Stimulated activated CD4-positive, alpha-beta T cell treated with anti-CD3 and anti-CD28 coated beads, Interleukin-15, amount 100 ng/mL, for 1 hour (primary cell): ENCODE data around the gene SDHA.
"Not testable (repeated sequence)": the region's sequence is repeated elsewhere in the genome, so short reads cannot be mapped to it uniquely, and the experiment has no call there.

Source experiments
- DNase-seq, 2 donors: peaks; one replicate each; pipeline ENCODE4 v3.0.0-alpha.2; 2020; ENCODE audit warnings: low read depth in 1 of 2, low spot score in 1 of 2

The SDHA gene

DNA sequence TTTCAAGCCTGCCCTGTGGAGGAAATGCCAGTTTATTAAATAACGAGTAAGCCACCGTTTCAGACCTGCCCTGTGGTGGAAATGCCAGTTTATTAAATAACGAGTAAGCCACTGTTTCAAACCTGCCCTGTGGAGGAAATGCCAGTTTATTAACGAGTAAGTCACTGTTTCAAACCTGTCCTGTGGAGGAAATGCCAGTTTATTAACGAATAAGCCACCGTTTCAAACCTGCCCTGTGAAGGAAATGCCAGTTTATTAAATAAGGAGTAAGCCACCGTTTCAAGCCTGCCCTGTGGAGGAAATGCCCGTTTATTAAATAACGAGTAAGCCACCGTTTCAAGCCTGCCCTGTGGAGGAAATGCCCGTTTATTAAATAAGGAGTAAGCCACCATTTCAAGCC is 33.9 kb downstream of the SDHA start:
- not testable (repeated sequence) for DNase-seq

DNA sequence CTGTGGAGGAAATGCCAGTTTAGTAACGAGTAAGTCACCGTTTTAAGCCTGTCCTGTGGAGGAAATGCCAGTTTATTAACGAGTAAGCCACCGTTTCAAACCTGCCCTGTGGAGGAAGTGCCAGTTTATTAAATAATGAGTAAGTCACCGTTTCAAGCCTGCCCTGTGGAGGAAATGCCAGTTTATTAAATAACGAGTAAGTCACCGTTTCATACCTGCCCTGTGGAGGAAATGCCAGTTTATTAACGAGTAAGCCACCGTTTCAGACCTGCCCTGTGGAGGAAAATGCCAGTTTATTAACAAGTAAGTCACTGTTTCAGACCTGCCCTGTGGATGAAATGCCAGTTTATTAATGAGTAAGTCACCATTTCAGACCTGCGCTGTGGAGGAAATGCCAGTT is 34.4 kb downstream of the SDHA start:
- no peak for DNase-seq

DNA sequence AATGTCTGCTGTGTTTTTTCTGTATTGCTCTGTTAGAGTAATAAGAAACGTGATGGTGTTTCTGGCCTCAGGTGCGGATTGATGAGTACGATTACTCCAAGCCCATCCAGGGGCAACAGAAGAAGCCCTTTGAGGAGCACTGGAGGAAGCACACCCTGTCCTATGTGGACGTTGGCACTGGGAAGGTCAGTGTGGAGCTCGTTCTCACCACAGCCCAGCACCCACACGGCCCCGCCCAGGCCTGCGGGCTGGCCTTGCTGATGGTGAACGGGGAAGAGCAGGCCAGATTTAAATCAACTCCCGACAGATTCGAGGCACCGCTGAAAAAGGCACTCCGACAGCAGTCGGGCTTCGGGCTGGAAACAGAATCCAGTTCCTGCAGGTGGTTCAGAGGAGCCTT is 36.2 kb downstream of the SDHA start:
- not testable (repeated sequence) for DNase-seq

DNA sequence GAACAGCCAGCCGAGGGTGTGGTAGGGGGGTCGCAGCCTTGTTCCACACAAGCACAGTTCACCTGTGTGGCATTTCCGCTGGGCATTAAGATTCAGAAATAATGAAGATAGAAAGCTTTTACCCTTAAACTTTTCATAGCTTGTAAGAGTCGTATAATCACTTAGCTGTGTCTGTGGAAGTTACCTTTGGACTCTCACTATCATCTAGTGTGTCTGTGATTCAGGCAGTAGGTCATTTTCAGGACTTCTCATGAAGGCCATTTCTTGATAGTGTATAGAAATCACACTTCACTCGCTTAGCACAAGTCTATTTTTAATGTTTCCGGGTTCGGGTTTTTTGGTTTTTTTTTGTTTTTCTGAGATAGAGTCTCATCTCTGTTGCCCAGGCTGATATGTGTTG is 37.0 kb downstream of the SDHA start:
- DNase-seq = not testable (repeated sequence)

DNA sequence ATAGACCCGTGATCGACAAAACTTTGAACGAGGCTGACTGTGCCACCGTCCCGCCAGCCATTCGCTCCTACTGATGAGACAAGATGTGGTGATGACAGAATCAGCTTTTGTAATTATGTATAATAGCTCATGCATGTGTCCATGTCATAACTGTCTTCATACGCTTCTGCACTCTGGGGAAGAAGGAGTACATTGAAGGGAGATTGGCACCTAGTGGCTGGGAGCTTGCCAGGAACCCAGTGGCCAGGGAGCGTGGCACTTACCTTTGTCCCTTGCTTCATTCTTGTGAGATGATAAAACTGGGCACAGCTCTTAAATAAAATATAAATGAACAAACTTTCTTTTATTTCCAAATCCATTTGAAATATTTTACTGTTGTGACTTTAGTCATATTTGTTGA is 38.2 kb downstream of the SDHA start:
- not testable (repeated sequence) for DNase-seq

DNA sequence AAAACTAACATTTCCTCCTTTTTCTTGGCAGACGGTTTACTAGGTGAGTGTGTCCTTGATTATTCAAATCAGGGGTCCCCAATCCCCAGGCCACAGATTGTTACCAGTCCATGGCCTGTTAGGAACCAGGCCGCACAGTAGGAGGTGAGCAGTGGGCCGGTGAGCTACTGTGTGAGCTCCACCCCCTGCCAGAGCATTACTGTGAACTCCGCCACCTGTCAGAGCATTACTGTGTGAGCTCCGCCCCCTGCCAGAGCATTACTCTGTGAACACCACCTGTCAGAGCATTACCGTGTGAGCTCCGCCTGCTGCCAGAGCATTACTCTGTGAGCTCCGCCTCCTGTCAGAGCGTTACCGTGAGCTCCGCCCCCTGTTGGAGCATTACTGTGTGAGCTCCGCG is 39.0 kb downstream of the SDHA start:
- no peak for DNase-seq

DNA sequence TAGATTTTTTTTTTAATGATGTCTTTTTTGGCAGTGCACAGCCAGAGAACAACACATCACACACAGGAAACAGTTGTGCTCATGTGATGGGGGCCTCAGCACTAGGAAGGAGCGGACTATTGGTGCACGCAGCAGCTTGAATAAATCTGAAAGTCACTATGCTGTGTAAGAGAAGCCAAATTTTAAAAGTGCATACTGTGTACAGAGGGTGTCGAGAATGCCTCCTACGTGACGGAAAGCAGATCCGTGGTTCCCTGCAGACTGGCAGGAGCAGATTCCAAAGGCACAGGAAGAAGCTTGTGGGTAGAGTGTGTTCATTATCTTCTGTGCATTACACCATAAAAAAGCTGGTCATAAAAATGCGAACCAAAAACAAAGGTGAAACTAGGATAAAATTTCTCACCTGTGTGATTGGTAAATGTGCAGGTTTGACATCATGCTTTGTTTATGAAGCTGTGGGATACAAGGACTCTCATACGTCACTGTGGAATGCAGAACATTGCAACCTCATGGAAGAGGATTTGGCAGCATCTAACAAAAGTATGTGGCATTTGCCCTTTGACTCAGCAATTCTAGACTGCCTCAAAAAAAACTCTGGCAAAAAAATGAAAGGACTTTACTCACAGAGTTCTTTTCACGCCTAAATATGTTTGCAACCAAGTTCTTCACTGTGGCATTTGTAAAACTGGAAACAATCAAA is 45.3 kb downstream of the SDHA start:
- not testable (repeated sequence) for DNase-seq

DNA sequence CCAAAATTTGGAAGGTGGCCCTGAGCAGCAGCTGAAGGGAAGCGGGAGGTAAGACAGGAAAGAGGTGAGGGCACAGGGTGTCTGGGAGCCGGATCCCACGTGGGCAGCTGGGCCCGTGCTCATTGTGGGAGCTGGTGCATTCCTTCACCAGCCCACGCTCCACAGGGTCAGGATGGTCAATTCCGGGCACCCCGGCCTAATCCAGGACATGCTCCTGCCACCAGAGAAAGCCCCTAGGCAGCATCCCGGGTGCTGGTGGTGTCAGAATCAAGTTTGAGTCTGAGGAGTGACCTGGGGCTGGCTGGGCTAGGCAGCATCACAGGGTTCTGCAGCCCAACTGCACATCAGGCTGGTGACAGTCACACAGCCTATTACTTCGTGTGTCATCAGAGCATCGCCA is 46.2 kb downstream of the SDHA start:
- no peak for DNase-seq

DNA sequence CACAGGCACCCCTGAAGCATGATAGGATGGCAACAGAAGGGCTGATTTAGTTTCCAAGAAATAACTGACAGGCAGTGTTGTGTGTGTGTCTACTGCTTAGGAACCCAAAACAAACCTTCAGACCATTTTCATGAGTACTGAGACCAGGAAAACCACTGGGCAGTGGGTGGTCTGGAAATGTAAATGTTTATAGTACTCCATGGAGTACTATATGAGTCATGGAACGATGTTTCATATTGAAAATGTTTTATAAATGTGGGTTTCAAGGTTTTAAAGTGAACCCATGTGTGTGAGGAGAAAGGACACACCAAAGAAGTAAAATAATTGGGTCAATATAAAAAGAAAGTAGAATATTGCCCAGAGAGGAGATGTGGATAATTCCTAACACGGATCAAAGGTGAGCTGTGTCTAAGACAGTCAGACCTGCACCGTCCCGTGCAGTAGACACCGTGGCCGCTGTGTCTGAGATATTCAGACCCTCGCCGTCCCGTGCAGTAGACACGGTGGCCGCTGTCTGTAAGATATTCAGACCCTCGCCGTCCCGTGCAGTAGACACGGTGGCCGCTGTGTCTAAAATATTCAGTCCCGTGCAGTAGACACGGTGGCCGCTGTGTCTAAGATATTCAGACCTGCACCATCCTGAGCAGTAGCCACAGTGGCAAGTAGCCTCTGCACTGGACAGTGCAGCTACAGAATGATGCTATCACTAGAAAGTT is 48.3 kb downstream of the SDHA start:
- not testable (repeated sequence) for DNase-seq

DNA sequence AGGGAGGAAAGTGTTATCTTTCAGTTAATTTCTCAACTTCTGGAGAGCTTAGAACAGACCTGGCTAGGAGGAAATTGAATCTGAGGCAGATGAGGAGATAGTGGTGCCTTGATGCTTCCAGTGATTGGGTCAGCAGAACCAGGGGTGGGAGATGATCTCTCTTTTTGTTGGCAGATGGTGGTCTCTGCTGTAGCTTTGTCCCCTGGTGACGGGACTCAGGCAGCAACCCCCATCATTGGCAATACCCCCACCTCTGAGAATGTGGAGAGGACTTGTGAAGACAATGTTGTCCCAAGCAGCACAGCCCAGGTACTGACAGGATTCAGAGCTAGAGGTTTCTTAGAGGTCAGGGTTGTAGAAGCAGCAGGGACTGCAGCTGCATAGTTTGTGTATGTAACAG is 49.6 kb downstream of the SDHA start:
- DNase-seq = no peak

DNA sequence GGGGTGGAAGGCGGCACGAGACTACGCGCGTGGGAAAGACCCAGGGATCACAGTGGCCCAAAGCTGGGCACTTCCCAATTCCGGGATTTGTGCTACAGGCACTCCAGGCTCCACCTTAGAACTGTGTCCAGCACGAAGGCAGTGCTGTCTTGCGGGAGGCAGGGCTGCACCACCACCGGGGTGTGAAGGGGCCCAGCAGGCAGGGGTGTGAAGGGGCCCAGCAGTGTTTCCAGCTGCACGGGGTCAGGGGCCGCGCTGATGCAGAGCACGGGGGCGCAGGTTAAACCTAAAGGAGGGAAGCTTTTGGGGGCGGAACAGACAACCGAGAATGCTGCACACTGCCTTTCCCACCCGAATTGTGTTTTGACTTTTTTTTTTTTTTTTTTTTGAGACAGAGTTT is 52.2 kb downstream of the SDHA start:
- no peak for DNase-seq

DNA sequence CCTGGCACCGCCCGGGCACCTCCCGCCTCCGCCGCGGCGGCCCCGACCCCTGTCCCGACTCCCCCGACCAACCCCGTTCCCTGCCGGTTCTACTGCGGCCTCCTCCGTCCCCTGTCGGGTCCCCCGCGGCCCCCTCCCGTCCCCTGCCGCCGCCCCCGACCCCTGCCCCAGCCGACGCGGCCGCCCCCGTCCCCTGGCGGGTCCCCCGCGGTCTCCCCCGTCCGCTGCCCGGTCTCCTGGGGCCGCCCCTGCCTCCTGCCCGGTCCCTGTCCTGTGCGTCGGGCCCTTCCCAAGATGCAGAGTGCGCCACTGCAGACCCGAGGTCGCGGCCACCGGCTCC is 53.7 kb downstream of the SDHA start:
- DNase-seq = not testable (repeated sequence)

DNA sequence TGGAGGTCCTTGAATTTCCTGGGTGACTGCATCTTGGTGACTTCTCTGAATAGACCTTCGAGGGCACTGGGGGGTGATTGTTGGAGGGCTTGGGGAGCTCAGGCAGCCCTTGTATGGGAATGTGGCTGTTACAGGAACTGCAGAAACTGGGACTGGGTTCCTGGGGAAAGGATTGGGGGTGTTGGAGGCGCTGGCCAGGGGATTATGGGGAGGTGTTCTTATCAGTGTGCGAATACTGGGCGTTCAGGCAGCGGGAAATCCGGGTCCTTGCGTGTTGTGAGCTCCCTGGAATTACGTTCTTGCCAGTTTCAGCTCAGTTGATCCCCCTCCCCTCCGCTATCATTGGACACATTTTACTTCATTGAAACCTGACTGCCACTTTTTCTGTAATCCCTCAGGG is 55.0 kb downstream of the SDHA start:
- DNase-seq = not testable (repeated sequence)

DNA sequence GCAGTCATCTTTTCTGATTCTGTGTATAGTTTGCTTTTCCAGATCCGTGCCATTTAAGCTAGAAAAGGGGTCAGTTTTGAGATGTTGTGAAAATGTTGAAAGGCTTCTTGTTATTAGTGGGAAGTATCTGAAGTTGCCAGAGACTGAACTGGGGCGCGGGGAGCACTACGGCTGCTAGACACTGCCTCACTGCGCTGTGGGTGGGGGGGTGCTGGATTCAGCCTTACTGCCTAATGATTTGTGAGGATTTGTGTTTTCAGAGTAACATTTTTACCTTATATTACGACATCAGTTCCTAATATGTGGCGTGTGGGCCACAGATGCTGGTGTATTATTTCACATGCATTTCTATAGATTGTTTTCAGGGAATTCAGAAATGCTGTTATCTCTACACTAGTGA is 55.4 kb downstream of the SDHA start:
- DNase-seq = not testable (repeated sequence)

DNA sequence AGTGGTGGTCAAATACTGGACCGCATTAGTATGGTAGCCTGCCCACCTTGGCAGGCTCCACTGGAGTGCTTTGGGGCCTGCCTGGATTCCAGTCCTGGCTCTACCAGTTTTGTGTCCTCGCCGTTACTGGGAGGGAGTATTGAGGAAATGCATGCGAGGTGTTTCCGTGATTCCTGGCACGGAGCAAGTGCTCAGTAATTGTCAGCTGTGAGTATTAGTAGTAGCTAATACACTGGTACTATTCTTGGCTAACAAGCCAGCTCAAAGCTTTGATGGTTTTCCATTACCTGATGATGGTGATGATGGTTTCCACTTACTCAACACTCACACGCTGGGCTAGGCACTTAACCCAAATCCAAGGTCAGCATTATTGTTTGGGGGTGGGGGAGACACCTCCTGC is 56.2 kb downstream of the SDHA start:
- DNase-seq = not testable (repeated sequence)

DNA sequence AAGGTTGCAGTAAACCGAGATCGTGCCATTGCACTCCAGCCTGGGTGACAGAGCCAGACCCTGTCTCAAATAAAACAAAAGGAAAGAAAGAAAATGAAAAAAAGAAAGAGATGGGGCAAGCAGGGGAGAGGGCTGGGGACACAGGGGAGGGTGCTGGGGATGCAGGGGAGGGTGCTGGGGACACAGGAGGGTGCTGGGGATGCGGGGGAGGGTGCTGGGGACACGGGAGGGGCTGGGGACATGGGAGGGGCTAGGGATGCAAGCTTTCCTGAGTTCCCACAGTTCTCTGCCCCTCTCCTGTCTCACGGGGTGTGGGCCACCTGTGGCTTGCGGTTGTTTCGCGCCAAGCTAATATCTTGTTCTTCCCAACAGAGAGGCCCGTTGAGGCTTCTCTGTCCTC is 60.5 kb downstream of the SDHA start:
- DNase-seq = no peak

DNA sequence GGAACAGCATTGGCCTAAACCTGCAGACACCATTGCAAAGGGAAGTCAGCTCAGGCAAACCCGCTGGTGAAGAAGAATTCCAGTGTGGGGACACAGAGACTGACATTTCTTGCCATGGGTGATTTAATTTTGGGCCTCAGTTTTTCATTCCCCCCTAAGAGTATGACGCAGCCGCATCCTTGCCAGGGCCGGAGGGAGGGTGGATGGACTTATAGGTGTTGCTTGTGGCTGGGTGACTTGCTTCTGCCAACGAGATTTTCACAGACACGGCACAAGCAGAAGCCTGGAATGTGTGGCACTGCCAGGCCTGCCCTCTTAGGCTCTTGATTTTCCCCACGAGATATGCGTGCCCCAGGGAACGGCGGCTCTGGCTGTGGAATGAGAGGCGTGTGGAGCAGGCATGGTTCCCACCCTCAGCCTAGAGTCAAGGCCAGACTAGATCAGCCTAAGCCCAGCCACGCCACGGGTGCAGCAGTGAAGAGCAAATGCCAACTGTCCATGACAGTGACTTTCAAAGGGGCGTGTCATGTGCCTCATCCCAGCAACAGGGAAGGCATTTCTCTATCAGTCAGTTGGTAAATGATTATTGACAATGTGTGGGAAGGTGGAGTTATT is 61.0 kb downstream of the SDHA start:
- DNase-seq = not testable (repeated sequence)

DNA sequence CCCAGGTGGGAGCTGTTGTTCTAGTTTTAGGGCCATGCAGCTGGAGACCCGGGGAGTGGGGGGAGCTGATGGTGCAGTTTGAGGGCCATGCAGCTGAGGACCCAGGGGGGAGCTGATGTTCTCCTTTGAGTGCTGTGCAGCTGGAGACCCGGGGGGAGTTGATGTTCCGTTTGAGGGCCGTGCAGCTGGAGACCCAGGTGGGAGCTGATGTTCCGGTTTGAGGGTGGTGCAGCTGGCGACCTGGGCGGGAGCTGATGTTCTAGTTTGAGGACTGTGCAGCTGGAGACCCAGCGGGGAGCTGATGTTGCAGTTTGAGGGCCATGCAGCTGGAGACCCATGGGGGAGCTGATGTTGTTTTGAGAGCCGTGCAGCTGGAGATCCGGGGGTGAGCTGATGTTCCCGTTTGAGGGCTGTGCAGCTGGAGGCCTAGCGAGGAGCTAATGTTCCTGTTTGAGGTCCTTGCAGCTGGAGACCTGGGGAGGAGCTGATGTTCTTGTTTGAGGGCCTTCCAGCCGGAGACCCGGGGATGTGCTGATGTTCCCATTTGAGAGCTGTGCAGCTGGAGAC is 68.0 kb downstream of the SDHA start:
- DNase-seq = no peak

DNA sequence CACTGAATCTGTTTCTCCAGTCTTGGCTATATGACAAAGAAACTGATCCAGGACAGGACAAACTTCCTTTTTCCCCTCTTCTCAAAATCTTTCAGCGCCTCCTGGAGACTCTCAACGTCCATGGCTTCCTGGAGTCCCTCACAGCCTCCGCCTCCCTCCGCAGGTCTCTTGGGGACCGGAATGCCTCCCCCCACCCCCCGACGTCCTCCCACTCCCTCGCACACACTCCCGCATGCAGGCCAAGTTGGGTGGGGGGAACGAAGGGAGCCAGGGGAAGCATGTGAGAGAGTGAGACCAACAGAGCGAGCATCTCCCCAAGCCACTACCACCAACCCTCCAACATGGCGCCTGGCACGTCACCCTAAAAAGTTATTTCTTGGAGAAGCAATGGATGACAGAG is 72.1 kb downstream of the SDHA start:
- DNase-seq = not testable (repeated sequence)

DNA sequence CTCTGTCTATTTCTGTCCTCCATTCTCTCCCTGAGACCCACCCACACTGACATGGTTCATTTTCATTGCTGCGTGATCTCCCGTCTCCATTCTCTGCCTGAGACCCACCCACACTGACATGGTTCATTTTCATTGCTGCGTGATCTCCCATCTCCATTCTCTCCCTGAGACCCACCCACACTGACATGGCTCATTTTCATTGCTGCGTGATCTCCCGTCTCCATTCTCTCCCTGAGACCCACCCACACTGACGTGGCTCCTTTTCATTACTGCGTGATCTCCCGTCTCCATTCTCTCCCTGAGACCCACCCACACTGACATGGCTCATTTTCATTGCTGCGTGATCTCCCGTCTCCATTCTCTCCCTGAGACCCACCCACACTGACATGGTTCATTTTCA is 73.2 kb downstream of the SDHA start:
- DNase-seq = not testable (repeated sequence)

DNA sequence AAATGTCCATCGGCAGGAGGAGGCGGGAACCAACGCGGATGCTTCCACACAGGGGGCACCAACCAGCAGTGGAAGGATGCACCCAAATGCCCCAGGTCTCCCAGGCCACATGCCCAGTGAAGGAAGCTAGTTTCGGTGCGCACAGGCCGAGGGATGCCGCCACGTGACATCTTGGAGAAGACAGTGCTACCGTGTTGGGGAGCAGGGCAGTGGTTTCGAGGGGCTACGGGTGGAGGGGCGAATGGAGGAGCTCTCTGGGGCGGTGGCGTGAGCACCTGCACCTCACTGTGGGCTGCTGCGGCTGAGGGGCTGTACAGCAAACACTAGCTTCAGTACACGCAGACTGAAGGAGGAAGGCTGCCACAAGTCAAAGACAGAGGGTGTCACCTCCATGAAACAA is 76.7 kb downstream of the SDHA start:
- DNase-seq = not testable (repeated sequence)

DNA sequence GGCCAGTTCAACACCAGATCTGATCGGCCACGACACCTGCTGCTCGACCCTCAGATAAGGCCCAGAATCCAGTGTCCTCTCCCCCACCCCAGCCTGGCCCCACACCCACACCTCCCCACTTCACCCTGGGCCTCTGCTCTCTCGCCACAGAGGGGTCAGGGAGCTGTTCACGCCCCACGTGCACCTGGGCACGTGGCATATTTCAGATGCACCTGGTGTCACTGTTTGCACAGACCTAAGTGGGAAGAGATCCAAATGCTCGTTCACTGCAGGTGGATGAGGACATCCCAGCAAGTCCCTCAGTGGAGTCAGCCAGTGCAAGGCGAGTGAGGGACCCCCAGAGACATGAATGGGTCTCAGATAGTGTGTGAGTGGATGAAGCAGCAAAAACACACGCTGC is 78.1 kb downstream of the SDHA start:
- DNase-seq = not testable (repeated sequence)
